Mesenchymal stem cell (in vitro differentiated cells and primary cell): ENCODE data around the gene DLEC1.

Experiments used
- DNase-seq: peaks from one replicate; pipeline ENCODE4 v3.0.0-alpha.2; 2013
- H2AFZ ChIP-seq: one replicate; pipeline ENCODE4 v1.6.1; 2013; ENCODE audit warnings: low read depth, mild to moderate bottlenecking, control low read depth, inconsistent platforms, low read length, moderate library complexity
- H2AK5ac ChIP-seq: 2 replicates; pipeline ENCODE4 v1.6.1; 2013; ENCODE audit warnings: low read length, moderate library complexity, mild to moderate bottlenecking, inconsistent platforms; ENCODE audit not compliant: severe bottlenecking
- H2BK120ac ChIP-seq: one replicate; pipeline ENCODE4 v1.6.1; 2013; ENCODE audit warnings: low read depth, mild to moderate bottlenecking, inconsistent platforms, low read length, moderate library complexity
- H2BK12ac ChIP-seq, 2 experiments: one replicate each; pipeline ENCODE4 v1.6.1; 2013; ENCODE audit warnings: inconsistent platforms in 2 of 2, low read length in 2 of 2, mild to moderate bottlenecking in 2 of 2, moderate library complexity in 2 of 2, control low read depth in 1 of 2
- H2BK15ac ChIP-seq: one replicate; pipeline ENCODE4 v1.6.1; 2013; ENCODE audit warnings: mild to moderate bottlenecking, low read depth, inconsistent platforms; ENCODE audit not compliant: poor library complexity, severe bottlenecking
- H2BK5ac ChIP-seq: 2 replicates; pipeline ENCODE4 v1.6.1; 2013; ENCODE audit warnings: low read depth, mild to moderate bottlenecking, low read length, control low read depth, inconsistent platforms; ENCODE audit not compliant: poor library complexity, severe bottlenecking
- H3K14ac ChIP-seq, 2 experiments: one replicate each; pipeline ENCODE4 v1.6.1; 2013; ENCODE audit warnings: inconsistent platforms in 2 of 2, low read length in 2 of 2, control low read depth in 1 of 2, mild to moderate bottlenecking in 1 of 2, moderate library complexity in 1 of 2
- H3K18ac ChIP-seq, 2 experiments: one replicate each; pipeline ENCODE4 v1.6.1; 2013; ENCODE audit warnings: inconsistent platforms in 2 of 2, low read length in 2 of 2, control low read depth in 1 of 2, low read depth in 1 of 2, mild to moderate bottlenecking in 1 of 2
- H3K23ac ChIP-seq, 2 experiments: one replicate each; pipeline ENCODE4 v1.6.1; 2013; ENCODE audit warnings: inconsistent platforms in 2 of 2, low read length in 2 of 2, mild to moderate bottlenecking in 2 of 2, moderate library complexity in 2 of 2, control low read depth in 1 of 2
- H3K27ac ChIP-seq: 2 replicates; pipeline ENCODE4 v1.5.1; 2013; ENCODE audit warnings: mild to moderate bottlenecking, moderate library complexity, low read length, control low read depth, inconsistent platforms; ENCODE audit not compliant: poor library complexity, severe bottlenecking
- H3K27me3 ChIP-seq, 2 experiments: 2 replicates each; pipeline versions ENCODE4 v1.6.1 to v1.7.0; 2013; ENCODE audit warnings: low read length in 2 of 2, mild to moderate bottlenecking in 2 of 2, moderate library complexity in 2 of 2, control low read depth in 1 of 2, inconsistent platforms in 1 of 2; ENCODE audit not compliant: control insufficient read depth in 1 of 2, insufficient read depth in 1 of 2
- H3K36me3 ChIP-seq, 2 experiments: 2 replicates each; pipeline versions ENCODE4 v1.6.1 to v1.7.0; 2013; ENCODE audit warnings: low read length in 2 of 2, control low read depth in 1 of 2, inconsistent platforms in 1 of 2, low read depth in 1 of 2, mild to moderate bottlenecking in 1 of 2; ENCODE audit not compliant: insufficient read depth in 2 of 2, control insufficient read depth in 1 of 2
- H3K4ac ChIP-seq, 2 experiments: one replicate each; pipeline ENCODE4 v1.6.1; 2013; ENCODE audit warnings: inconsistent platforms in 2 of 2, low read length in 2 of 2, mild to moderate bottlenecking in 2 of 2, moderate library complexity in 2 of 2, control low read depth in 1 of 2, low read depth in 1 of 2
- H3K4me1 ChIP-seq: 2 replicates; pipeline ENCODE4 v1.6.1; 2013; ENCODE audit warnings: low read depth, low read length, control low read depth; ENCODE audit not compliant: control insufficient read depth, insufficient read depth
- H3K4me2 ChIP-seq: 2 replicates; pipeline ENCODE4 v1.6.1; 2013; ENCODE audit warnings: low read length, mild to moderate bottlenecking, inconsistent platforms; ENCODE audit not compliant: poor library complexity, severe bottlenecking
- H3K4me3 ChIP-seq, 2 experiments: 2 replicates each; pipeline versions ENCODE4 v1.5.1 to v1.7.0; 2013; ENCODE audit warnings: low read length in 2 of 2, mild to moderate bottlenecking in 2 of 2, control low read depth in 1 of 2, low read depth in 1 of 2; ENCODE audit not compliant: insufficient read depth in 1 of 2
- H3K79me1 ChIP-seq: replicated peaks from 2 replicates; pipeline ENCODE4 v1.6.1; 2013; ENCODE audit warnings: mild to moderate bottlenecking, control low read depth, low read length, inconsistent platforms; ENCODE audit not compliant: poor library complexity, severe bottlenecking
- H3K9ac ChIP-seq: 2 replicates; pipeline ENCODE4 v1.7.0; 2013; ENCODE audit warnings: mild to moderate bottlenecking, low read length, moderate library complexity
- H3K9me3 ChIP-seq: 2 replicates; pipeline ENCODE4 v1.7.0; 2013; ENCODE audit warnings: mild to moderate bottlenecking, low read length; ENCODE audit not compliant: control insufficient read depth
- H4K8ac ChIP-seq: one replicate; pipeline ENCODE4 v1.6.1; 2013; ENCODE audit warnings: inconsistent platforms, mild to moderate bottlenecking, low read length, moderate library complexity
- H4K91ac ChIP-seq: one replicate; pipeline ENCODE4 v1.6.1; 2013; ENCODE audit warnings: mild to moderate bottlenecking, low read length, inconsistent platforms
- WGBS: methylation state at CpG from one replicate; pipeline ENCODE4 v1.1.7; 2013; ENCODE audit warnings: mixed read lengths; 5-methylcytosine and 5-hydroxymethylcytosine counted together

The DLEC1 gene

GRCh38 chr3:38155825-38156224, 116.8 kb downstream of the DLEC1 start:
- no peak overlapping the region for H2AK5ac ChIP-seq
- H3K36me3 ChIP-seq, result no peaks in the 10 kb centered on the region
- H3K14ac ChIP-seq, result no peak overlapping the region
- no peak overlapping the region for H2BK120ac ChIP-seq
- H3K23ac ChIP-seq, result no peak overlapping the region
- H3K4me1 ChIP-seq, result no peaks in the 10 kb centered on the region
- H2BK5ac ChIP-seq, result no peak overlapping the region
- no peak for DNase-seq
- H3K18ac ChIP-seq, result no peak overlapping the region
- H4K8ac ChIP-seq, result no peak overlapping the region
- no peaks in the 10 kb centered on the region for H3K79me1 ChIP-seq
- H3K4ac ChIP-seq, result no peak overlapping the region
- no peak overlapping the region for H4K91ac ChIP-seq
- no peak overlapping the region for H3K27ac ChIP-seq
- H3K9me3 ChIP-seq, result no peaks in the 10 kb centered on the region
- H3K27me3 ChIP-seq, result no peaks in the 10 kb centered on the region
- no peak overlapping the region for H2BK12ac ChIP-seq
- no peak overlapping the region for H2AFZ ChIP-seq
- no peak overlapping the region for H3K4me3 ChIP-seq
- no peak overlapping the region for H2BK15ac ChIP-seq
- no peak overlapping the region for H3K9ac ChIP-seq
- WGBS, result 100% methylated on average over 1 of the region's 2 CpGs
- no peak overlapping the region for H3K4me2 ChIP-seq

- no peak overlapping the region for H3K4ac ChIP-seq
- no peak overlapping the region for H3K18ac ChIP-seq
These were observed 118.1 kb downstream of the DLEC1 start for GRCh38 chr3:38157117-38157516.

GRCh38 chr3:38157595-38157994, 118.6 kb downstream of the DLEC1 start:
- no peak overlapping the region for H3K27ac ChIP-seq
- no peak overlapping the region for H2BK120ac ChIP-seq
- H3K79me1 ChIP-seq, result no peaks in the 10 kb centered on the region
- no peak overlapping the region for H2AFZ ChIP-seq
- H3K18ac ChIP-seq, result no peak overlapping the region
- H2AK5ac ChIP-seq, result no peak overlapping the region
- no peak overlapping the region for H3K4me3 ChIP-seq
- DNase-seq, result no peak
- H3K36me3 ChIP-seq, result no peaks in the 10 kb centered on the region
- no peak overlapping the region for H4K91ac ChIP-seq
- H3K23ac ChIP-seq, result no peak overlapping the region
- H2BK5ac ChIP-seq, result no peak overlapping the region
- no peaks in the 10 kb centered on the region for H3K27me3 ChIP-seq
- H3K4me1 ChIP-seq, result no peaks in the 10 kb centered on the region
- WGBS, result 97% methylated on average over 3 of the region's 3 CpGs
- no peak overlapping the region for H4K8ac ChIP-seq
- no peak overlapping the region for H3K4ac ChIP-seq
- H3K14ac ChIP-seq, result no peak overlapping the region
- no peak overlapping the region for H2BK12ac ChIP-seq
- no peak overlapping the region for H2BK15ac ChIP-seq
- H3K9ac ChIP-seq, result no peak overlapping the region
- no peaks in the 10 kb centered on the region for H3K9me3 ChIP-seq
- no peak overlapping the region for H3K4me2 ChIP-seq

More at GRCh38 chr3:38157117-38157516, 118.1 kb downstream of the DLEC1 start:
- no peak overlapping the region for H2BK120ac ChIP-seq
- no peaks in the 10 kb centered on the region for H3K9me3 ChIP-seq
- no peak overlapping the region for H2BK5ac ChIP-seq
- no peaks in the 10 kb centered on the region for H3K4me1 ChIP-seq
- no peak overlapping the region for H2BK12ac ChIP-seq
- no peak overlapping the region for H3K4me3 ChIP-seq
- no peak overlapping the region for H4K8ac ChIP-seq
- no peak overlapping the region for H3K14ac ChIP-seq
- no peak overlapping the region for H2AFZ ChIP-seq
- WGBS, result 100% methylated on average over 1 of the region's 2 CpGs
- H3K23ac ChIP-seq, result no peak overlapping the region
- no peak overlapping the region for H3K4me2 ChIP-seq
- no peak overlapping the region for H2BK15ac ChIP-seq
- no peak overlapping the region for H4K91ac ChIP-seq
- no peak for DNase-seq
- no peak overlapping the region for H3K9ac ChIP-seq
- no peaks in the 10 kb centered on the region for H3K27me3 ChIP-seq
- no peaks in the 10 kb centered on the region for H3K79me1 ChIP-seq
- H3K36me3 ChIP-seq, result no peaks in the 10 kb centered on the region
- H2AK5ac ChIP-seq, result no peak overlapping the region
- H3K27ac ChIP-seq, result no peak overlapping the region

- Histone ChIP-seq H3K4me2 (no peak overlapping the region), H3K9me3 (no peaks in the 10 kb centered on the region), H3K14ac (no peak overlapping the region), H2AFZ (no peak overlapping the region), H3K4me3 (no peak overlapping the region), H2BK15ac (no peak overlapping the region), H3K9ac (no peak overlapping the region), H4K91ac (no peak overlapping the region), H3K27ac (no peak overlapping the region), H3K4me1 (no peaks in the 10 kb centered on the region), H3K18ac (no peak overlapping the region), H3K79me1 (no peaks in the 10 kb centered on the region), H4K8ac (no peak overlapping the region), H3K27me3 (no peaks in the 10 kb centered on the region), H2BK12ac (no peak overlapping the region), H2BK120ac (no peak overlapping the region), H3K36me3 (no peaks in the 10 kb centered on the region), H2AK5ac (no peak overlapping the region), H3K4ac (no peak overlapping the region), H2BK5ac (no peak overlapping the region), H3K23ac (no peak overlapping the region)
- DNase-seq, result no peak
- 81% methylated on average over 5 of the region's 5 CpGs for WGBS
These were observed 119.5 kb downstream of the DLEC1 start for GRCh38 chr3:38158472-38158871.
